Measurements from ENCODE around the gene PCGF1. TPM values are rescaled to one million over a fixed set of nuclear protein-coding genes. Genes with fewer than 3 reads are reported as not detected.

PCGF1 gene
- total RNA-seq = 31.2 and 32.8 TPM in 2 replicates

DNA sequence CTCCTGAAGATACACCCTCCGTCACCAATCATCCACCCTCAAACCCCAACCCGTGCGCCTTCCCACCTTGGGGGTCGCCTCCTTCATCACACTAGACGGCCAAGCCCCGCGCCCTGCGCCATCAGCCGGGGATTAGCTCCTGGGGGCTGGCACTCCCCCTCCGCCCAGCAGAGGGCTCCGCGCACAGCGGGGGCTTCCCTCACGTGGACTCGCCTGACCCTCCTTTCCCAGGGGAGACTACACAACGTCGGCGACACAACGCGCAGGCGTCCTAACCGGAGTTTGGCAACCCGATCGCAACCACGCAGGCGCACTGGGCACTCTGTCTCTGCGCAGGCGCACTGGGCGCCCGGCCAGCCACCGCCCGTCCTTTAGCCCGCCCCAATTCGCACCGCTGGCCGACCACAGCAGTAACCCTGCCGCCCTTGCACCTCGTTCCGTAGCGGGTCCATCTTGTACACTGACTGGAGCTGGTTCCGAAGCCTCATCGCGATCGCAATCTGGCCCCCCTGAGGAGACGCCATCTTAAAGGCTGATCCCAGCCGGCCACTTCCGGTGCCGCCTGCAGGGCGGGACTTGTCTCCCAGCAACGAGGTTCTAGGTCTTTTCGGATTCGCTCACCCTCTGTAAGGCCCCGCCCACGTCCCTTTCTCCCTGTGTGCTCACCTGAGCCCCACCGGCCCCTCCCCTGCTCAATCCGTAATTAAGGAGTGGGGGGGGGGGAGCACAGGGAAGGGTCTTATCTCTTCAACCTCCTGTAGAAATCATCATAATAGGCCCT is at the start of gene PCGF1:
Gene PCGF1, minus strand, starts transcription at position 551 of the 781 bp plus-strand sequence. Its CDS starts 27 bp downstream, at position 524.
- intact Hi-C loops (cut with micrococcal nuclease) = loop anchor here (1.0 to 10.0 kb wide), 7 partner anchors 8 to 327 kb away; partner anchors contain the start of genes AUP1, DOK1, HK2 and HTRA2

DNA sequence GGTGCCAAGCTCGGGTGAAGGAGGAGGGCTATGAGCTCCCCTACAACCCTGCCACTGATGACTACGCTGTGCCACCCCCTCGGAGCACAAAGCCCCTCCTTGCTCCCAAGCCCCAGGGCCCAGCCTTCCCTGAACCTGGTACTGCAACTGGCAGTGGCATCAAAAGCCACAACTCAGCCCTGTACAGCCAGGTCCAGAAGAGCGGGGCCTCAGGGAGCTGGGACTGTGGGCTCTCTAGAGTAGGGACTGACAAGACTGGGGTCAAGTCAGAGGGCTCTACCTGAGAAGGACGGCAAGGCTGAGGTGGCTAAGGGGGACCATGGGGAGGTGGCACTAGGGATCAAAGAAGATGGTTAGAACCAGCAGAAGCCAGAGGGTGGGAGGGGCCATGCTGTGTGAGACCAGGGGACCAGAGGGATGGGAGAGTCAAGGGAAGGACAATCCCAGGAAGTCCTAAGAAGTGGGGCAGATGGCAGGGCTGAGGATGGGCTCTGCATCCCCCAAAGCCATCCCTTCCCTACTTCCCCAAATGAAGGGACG is 49.4 kb upstream of the PCGF1 start:
- intact Hi-C loops (cut with micrococcal nuclease) = loop anchor here (10.0 kb wide), 1 partner anchor 278 kb away; the partner anchor contains the start of gene HK2

DNA sequence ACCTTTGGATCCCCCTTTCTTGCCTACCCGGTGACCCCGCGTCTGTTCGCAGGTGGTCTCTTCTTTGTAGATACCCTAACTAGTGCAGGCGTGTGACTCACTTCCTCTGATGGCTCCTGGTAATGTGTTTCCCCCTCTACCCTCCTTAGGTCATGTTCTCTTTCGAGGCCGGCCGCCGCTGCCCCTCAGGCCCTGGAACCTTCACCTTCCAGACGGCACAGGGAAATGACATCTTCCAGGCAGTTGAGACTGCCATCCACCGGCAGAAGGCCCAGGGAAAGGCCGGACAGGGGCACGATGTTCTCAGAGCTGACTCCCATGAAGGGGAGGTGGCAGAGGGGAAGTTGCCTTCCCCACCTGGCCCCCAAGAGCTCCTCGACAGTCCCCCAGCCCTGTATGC is 48.7 kb upstream of the PCGF1 start:
- intact Hi-C loops (cut with micrococcal nuclease) = loop anchor here (10.0 kb wide), 1 partner anchor 279 kb away; the partner anchor contains the start of gene HK2

DNA sequence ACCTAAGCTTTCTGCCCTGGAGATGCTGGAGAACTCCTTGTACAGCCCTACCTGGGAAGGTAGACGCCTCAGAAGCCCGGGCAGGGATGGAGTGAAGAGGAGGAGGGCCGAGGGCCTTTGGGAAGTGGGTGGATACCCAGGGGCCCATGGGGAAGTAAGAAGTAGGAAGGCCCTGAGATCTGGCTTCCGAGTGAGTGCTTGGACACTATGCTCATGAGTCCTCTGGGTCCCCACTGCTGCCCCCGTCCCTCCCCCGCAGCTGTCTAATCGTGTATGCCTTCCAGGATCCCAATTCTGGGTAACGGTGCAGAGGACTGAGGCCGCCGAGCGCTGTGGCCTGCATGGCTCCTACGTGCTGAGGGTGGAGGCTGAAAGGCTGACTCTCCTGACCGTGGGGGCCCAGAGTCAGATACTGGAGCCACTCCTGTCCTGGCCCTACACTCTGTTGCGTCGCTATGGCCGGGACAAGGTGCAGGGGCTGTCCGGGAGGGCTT is 48.2 kb upstream of the PCGF1 start:
- intact Hi-C loops (cut with micrococcal nuclease) = loop anchor here (2.0 to 10.0 kb wide), 4 partner anchors 19 to 279 kb away; partner anchors contain the start of genes HK2 and PCGF1

DNA sequence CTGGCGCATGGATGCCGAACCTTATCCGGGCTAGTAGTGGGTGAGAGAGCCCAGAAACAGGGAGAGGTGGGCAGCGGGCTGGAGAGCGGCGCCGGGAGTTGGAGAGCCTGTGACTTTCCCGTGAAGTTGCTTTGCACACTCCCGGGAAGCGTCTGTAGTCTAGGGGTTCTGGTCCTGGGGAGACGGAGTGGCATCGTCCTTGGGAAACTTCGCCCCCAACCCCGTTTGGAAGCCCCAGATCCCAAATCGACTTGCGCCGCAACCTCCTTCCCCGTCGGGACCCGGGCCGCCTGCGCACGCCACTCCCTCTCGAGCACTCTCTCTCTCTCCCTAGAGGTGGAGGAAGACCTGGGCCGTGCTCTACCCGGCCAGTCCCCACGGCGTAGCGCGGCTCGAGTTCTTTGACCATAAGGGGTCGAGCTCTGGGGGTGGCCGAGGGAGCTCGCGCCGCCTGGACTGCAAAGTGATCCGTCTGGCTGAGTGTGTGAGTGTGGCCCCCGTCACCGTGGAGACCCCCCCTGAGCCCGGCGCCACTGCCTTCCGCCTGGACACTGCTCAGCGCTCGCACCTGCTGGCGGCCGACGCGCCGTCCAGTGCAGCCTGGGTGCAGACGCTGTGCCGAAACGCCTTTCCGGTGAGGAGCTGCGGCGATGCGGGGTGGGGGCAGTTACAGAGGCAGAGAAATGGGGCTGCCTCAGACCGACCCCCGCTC is 47.5 kb upstream of the PCGF1 start:
- intact Hi-C loops (cut with micrococcal nuclease) = loop anchor here (1.0 to 10.0 kb wide), 7 partner anchors 20 to 280 kb away; partner anchors contain the start of genes AUP1, HK2, HTRA2 and PCGF1

DNA sequence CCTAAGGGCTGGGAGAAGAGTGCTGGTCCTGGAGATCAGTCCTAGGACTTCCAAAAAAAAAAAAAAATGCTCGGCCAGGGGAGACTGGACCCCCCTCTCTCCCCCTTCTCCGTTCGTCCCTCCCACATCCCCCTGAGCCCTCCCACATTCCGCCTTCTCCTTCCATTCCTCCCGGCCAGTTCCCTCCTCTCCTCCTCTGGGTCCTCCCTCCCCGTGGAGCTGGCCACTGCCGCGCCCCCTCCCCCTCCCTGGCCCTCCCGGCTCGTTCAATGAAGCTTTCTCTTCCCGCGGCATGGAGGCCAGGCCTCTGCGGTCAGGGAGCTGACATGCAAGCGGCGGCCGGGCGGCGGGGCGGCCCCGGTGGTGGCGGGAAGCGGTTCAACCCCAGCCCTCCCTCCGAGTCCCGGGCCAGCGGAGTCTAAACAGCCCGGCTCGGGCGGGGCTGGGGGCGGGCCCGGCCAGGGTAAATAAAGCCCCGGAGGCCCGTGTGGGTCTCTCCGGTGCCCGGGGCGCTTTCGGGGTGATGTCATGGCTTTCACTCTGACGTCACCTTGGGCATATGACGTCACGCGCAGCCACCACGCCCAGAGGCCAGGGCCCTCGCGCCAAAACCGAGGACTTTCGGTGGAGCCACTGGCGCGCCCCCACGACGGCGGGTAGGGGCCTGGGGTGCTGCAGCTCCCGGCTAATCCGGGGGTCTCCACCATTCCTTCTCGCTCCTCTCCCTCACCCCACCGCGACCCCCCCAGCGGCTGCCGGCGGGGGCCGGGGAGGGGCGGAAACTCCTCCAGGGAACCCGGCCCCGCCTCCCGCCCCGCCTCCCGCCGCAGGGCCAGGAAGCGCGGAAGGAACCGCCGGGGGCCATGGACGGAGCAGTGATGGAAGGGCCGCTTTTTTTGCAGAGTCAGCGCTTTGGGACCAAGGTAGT is 46.7 kb upstream of the PCGF1 start, which contains the start of the genes DOK1 and LOXL3:
Gene DOK1, plus strand, starts transcription at position 829 of the 928 bp plus-strand sequence. Its CDS starts 35 bp downstream, at position 864.
Gene LOXL3, minus strand, starts transcription at position 51 of the 928 bp plus-strand sequence. CDS start 1,308 bp downstream, outside the sequence.
- intact Hi-C loops (cut with micrococcal nuclease) = loop anchor here (1.0 to 10.0 kb wide), 7 partner anchors 21 to 281 kb away; partner anchors contain the start of genes AUP1, HK2, HTRA2 and PCGF1

DNA sequence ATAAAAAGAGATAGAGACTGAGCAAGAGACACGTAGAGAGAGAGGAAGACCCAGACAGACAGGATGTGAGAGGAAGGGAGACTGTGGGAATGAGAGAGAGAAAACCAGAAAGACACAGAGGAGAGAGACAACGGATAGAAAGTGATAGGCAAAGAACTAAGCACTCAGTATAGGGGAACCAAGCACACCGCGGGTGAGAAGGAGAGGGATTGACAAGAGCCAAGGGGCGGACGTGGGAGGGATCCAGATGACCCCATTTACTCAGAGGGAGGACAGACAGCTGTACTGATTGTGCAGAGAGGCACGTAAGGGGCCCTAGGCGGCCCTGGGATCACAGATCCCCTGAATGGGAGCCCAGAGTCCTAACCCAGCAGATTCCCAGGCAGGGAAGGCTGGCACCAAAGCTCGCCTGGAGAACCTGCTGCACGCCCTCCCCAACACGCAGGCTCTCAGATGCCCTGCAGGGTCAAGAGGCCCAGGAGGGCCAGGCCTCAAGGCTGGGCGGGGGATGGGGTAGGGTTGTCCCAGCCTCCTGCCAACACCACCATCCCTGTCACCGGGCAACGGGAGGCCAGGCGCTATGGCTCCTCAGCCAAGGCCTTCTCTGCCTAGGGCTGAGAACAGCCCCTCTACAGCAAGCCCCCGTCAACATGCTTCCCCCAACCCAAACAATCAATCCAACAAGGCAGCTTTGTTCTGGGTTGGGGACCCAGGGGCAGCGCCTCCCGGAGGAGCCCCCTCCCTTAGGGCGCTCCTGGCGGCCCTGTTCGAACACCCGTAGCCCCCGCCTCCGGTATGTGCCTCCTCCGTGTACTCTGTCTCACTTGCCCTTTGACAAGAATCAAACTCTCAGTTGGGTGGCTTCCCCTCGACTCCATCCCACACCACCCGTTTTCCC is 45.7 kb upstream of the PCGF1 start:
- intact Hi-C loops (cut with micrococcal nuclease) = loop anchor here (10.0 kb wide), 1 partner anchor 282 kb away; the partner anchor contains the start of gene HK2

DNA sequence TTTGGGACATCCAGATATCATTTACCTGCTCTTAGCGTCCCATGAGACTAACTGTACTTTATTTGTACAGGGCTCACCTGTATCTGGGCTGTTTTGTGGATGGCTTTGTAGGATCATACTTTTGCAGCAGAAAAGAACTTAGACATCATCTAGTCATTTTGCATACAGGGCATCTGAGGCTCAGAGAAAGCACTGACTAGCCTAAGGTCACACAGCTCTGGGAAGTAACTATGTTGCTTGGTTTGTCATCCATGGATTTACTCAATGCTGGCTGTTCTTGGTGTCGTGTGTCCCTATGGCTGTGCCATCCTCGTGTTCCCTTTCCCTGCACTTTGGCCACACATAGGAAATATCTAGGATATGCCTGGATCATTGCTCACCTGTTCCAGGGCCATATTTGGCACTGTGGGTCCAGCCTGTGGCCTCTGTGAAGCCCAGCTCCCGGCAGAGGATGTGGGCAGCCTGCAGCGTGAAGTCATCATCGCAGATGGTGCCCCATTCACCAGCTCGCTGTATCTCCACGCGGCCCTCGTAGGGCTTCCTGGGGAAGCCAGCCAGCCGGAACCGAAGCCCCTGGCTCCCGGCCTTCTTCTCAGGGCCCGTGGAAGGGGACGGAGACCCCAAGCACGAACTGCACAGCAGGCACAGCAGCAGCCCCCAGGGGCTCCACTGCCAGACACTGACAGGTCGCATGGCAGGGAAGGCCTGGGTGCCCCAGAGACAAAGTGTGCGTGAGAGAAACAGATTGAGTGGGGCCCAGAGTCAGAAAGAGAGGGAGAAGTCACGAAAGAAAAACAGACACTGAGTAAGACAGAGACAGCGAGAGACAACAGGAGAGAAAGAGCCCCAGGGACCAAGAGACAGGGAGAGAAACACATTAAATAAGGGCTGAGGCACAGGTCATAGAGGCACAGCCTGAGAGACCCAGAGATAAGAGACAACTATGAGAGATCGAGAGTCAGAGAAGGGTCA is 44.7 kb upstream of the PCGF1 start:
- intact Hi-C loops (cut with micrococcal nuclease) = loop anchor here (10.0 kb wide), 1 partner anchor 283 kb away; the partner anchor contains the start of gene HK2

DNA sequence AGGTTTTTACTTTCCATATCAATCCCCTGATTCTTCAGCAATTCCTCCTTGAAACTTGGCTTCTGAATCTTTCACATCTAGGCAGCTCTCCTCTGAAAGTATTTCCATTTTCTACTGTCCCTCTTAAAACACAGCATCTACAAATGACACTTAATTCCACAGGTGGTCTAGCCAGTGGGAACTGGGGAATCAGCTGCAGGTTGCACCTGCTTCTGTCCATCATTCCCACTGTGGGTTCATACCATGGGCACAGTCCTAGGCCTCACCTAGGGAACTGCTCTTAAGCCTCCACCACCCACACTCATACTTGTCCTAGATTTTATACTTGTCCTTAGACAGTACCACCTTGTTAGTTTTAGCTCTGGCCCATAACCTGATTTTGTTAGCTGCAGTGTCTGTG is 44.0 kb upstream of the PCGF1 start:
- intact Hi-C loops (cut with micrococcal nuclease) = loop anchor here (10.0 kb wide), 1 partner anchor 283 kb away; the partner anchor contains the start of gene HK2

DNA sequence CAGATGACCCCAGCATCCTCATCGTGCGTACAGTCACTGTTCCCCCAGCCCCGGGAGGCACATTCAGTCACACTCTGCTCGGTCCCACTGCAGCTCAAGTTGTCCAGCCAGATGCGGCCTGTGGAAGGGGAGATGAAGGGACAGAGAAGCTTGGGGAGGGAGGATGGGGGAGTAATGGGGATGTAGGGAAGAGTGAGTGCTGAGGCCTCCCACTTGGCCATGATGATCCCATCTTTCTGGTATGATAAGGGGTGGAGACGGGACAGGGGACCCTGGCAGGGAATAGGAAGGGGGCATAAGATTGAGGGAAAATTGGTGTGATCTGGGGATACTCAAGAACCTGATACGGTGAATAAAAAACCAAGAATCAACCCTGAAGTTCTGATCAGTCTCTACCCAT is 42.7 kb upstream of the PCGF1 start:
- intact Hi-C loops (cut with micrococcal nuclease) = loop anchor here (10.0 kb wide), 1 partner anchor 285 kb away; the partner anchor contains the start of gene HK2

DNA sequence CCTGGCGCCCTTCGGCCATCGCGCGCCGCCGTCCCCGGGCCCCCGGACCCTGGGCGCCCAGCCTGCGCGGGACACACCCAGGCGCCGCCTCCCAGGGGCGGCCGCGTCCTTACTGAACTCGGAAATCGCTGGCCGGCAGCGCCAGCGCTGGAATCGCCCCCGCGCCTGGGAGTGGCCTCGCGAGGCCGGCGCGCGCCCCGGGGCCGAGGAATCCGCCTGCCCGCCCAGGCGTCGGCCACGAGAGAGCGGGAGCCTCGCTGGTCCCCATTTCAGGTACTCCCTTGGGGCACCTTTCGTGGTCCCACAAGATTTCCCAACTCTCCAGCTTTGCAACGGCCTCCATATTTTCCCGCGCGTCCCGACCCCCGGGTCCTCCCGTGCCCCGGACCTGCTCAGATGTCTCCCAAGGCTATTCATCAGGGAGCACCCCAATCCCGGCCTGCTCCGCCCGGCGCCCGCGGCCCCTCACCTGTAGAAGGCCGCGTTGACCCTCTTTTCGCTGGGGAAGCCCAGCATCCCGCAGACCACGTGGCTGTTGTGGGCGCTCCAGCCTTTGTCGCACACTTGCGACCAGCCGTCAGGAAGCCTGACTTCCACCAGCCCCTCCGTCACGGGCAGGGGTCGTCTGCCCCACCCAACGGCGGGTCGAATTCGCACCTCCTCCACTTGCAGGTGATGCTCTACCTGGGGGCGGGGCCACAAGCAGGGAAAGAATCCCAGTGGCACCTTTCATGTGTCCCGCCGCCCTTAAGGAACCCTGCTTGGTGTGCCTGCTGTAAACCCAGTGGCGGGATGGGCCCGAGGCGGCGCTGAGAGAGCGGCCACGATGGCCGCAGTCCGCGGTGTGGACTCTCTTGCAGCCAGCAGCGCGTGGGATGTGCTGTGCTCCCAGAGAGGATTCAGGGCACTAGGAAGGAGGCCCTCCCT is 41.7 kb upstream of the PCGF1 start:
- intact Hi-C loops (cut with micrococcal nuclease) = no loop called here

DNA sequence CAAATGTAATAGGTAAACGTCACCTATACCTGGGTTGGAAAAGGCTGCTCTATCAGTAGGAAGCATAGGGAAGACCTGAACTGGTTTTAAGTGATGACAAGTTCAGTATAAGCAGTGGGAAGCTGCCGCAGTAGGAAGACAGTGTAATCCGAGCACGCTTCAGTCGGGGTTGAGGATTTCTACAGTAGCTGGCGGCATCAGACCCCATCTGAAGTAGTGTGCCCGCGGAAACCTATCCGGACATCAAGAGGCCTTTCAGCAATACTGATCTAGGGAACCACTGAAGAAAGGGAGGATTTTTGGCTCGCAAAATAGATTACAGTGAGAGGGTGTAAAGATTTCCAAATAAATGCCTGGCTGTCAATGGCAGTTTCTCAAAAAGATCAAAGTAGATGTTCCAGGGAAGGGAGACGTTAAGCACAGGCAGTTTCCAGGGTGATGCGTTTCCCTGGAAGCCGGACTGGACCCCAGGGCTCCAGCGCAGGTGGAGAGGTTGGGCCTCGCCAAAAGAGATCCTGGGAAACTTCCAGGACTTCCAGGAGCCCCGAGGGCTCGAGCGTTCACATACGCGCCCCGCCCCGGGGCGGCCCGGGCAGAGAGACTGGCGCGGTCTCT is 40.9 kb upstream of the PCGF1 start:
- intact Hi-C loops (cut with micrococcal nuclease) = no loop called here

DNA sequence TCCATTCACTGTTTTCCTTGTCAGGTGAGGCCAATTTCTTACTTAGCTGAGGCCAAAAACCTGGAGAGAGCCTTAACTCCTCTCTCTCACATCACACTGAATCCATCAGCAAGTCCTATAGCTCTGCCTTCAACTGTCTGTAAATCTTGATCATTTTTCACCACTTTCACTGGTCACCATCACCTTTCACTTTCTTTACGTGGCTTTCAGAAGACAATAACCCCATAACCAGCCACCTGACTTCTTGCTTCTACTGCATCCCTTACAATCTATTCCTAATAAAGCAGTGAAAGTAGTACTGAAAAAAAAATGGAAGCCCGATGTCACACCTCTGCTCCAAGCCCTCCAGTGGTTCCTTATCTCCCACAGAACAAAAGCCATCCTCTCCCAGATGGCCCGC is 38.5 kb upstream of the PCGF1 start:
- intact Hi-C loops (cut with micrococcal nuclease) = no loop called here

DNA sequence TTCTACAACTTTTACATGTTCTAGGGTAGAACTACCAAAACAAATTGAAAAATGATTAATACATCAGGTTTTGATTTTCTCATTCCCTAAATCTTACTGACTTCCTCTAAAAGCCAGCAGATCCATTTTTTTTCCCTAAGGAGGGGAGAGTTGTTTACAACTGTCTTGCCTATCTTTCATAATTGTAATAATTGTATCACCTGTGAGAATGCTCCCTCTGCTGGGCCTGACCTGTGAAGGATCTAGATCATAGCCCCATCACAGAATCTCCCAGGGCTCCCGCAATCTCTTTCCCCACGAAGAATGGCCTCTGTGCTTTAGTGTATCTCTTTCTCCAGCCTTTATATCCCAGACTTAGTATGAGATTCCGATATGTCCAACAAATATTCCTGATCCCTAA is 37.1 kb upstream of the PCGF1 start:
- intact Hi-C loops (cut with micrococcal nuclease) = no loop called here

DNA sequence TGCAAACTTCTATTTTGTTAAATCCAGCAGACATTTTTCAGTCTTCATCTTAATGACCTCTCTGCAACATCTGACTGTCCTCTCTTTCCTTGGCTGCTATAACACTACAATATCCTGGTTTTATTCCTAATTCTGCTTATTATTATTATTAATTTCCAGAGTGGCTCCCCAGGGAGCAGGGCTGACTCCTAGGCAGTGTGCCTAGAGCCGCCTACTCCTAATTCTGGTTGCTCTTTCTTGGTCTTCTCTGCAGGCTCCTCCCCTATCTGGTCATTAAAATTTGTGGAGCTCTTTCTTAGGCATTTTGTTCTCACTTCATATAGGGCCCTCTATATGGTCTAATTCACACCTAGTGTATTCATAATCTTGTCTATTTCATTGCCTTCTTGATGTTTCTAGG is 35.5 kb upstream of the PCGF1 start:
- intact Hi-C loops (cut with micrococcal nuclease) = no loop called here

DNA sequence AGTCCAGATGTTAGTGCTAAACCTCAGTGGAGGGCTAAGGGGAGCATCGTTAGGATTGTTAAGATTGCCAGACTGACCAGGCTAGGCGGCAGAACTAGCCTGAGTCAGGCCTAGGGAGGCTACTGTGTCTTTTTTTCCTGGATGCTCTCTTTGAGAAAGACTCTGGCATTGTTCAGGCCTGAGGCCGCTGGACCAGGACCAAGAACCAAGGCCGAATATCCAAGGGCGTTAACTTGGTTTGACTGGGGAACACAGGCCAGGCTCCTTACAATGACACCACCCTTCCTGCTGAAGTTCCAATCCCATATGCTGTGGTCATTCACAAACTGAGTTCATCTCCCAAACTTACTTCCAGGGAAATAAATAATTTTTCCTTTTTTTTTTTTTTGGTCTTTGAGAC is 32.8 kb upstream of the PCGF1 start:
- intact Hi-C loops (cut with micrococcal nuclease) = no loop called here
